ENCODE data around the gene GLI3. TPM values are rescaled to one million over a fixed set of nuclear protein-coding genes. Genes with fewer than 3 reads are reported as not detected.

GLI3 gene
- total RNA-seq, 2 experiments from 2014 or later, result not detected

DNA sequence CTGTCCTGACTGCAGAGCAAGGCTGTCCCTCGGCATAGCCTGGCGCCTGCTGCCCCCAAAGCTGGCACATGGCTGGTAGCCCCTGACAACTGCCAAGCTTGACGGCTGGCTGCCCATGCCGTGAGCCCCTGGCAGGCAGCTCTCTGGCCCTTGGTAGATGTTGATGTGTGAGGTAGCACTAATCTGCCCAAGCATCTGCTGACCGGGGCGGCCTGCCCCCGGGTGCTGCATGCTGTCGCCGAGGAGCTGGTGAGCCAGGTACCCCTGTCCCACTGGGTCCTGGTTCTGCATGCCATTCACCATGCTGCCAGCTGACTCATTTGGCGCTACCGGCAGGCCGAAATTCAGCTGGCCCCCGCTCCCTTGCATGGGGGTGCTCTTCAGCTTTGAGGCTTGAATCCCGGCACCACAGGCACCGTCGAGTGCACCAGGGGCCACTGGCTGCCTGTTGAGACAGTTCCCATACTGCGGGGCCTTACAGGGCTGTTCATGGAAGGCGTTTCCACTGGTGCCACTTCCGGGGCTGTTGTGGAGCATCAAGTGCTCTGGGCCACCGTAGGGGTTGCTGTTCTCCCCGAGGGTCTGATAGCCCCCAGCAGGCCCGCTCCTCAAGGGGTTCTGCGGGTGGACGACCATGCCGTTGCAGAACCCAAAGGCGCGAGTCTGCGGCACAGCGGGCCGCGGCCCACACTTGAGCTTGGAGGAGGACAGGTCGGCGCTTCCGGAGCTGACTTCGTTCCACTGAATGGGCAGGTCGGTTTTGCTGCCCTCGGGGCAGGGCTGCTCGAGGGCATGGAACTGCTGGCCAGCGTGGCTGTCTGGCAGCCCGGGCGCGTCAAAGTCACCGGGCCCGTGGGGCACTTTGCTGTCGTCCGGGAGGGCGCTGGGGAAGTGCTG is 271.9 kb downstream of the GLI3 start:
- Mint-ChIP-seq H3K9me3 (no peaks in the 10 kb centered on the region), H3K36me3 (ENCODE audit: low read depth) (no peaks in the 10 kb centered on the region), H3K4me3 (no peak overlapping the region), H3K4me1 (ENCODE audit: low read depth) (no peaks in the 10 kb centered on the region), H3K27me3 (peaks cover 3% of the 10 kb centered on the region), H3K27ac (no peak overlapping the region)
- POLR2A ChIA-PET, result no interaction called here
- no peak for ATAC-seq
- intact Hi-C loops (cut with micrococcal nuclease), result no loop called here
- no peak for DNase-seq
- TF ChIP-seq, protein P1, sequence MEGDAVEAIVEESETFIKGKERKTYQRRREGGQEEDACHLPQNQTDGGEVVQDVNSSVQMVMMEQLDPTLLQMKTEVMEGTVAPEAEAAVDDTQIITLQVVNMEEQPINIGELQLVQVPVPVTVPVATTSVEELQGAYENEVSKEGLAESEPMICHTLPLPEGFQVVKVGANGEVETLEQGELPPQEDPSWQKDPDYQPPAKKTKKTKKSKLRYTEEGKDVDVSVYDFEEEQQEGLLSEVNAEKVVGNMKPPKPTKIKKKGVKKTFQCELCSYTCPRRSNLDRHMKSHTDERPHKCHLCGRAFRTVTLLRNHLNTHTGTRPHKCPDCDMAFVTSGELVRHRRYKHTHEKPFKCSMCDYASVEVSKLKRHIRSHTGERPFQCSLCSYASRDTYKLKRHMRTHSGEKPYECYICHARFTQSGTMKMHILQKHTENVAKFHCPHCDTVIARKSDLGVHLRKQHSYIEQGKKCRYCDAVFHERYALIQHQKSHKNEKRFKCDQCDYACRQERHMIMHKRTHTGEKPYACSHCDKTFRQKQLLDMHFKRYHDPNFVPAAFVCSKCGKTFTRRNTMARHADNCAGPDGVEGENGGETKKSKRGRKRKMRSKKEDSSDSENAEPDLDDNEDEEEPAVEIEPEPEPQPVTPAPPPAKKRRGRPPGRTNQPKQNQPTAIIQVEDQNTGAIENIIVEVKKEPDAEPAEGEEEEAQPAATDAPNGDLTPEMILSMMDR (IDR thresholded peaks at IDR 0.05), result no peak
- CTCF ChIA-PET, result interaction anchor here (2.9 kb wide), 1 partner anchor 24 kb away, joined by 7 read pairs; no protein-coding TSS in a partner anchor

DNA sequence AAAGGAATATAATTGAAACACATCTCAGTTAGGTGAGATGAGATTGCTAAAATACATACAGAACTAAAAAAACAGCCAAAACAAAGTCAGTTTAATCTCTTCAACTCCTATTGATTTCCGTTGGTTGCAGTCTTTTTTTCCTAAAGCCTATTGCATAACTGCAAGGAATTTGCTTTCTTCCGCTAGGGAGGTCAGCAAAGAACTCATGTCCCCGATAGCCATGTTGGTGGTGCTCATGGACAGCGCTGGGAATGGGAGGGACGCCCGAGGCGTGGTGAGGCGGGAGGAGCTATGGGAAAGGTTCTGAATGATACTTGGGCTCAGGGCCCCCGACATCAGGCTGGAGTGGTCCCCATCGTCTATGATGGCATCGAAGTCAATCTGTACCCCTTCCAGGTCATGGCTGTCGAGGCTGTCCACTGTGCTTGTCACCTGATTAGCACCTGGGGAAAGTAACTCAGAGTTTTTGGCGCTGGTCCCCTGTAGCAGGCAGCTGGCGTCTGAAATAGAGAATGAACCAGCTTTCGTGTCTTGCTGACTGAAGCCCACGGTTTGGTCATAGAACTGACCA is 272.7 kb downstream of the GLI3 start:
- DNase-seq (no peak), ATAC-seq (no peak)
- no peak overlapping the region for H3K27ac Mint-ChIP-seq
- ChIA-PET CTCF (interaction anchor here (1.7 to 2.9 kb wide), 2 partner anchors 15 to 24 kb away, joined by 5 to 7 read pairs; no protein-coding TSS in a partner anchor), POLR2A (no interaction called here)
- H3K27me3 Mint-ChIP-seq, result peaks cover 5% of the 10 kb centered on the region
- no peak overlapping the region for H3K4me3 Mint-ChIP-seq
- intact Hi-C loops (cut with micrococcal nuclease), result no loop called here
- H3K4me1 Mint-ChIP-seq (ENCODE audit: low read depth), result no peaks in the 10 kb centered on the region
- H3K36me3 Mint-ChIP-seq (ENCODE audit: low read depth), result no peaks in the 10 kb centered on the region
- TF ChIP-seq, protein P1 (IDR thresholded peaks at IDR 0.05), result no peak
- H3K9me3 Mint-ChIP-seq, result no peaks in the 10 kb centered on the region

DNA sequence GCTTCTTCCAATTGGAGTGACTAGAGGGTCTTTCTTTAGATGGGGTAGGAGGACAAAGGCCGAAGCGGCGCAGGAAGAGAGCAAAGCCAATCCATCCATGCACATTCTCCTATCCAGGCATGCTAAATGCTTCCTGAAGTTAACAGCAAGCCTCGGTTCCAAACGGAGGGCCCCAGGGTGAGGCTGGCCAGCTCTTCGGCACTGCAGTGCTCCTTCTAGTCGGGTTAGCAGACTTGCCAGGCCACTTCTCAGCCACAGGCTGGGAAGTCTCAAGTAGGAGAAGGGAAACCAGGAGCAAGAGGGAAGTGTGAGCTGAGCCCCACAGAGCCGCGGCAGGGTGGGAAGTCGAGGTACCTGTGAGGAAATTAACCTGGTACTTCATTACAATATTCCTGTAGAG is 280.3 kb downstream of the GLI3 start:
- Mint-ChIP-seq H3K4me3 (no peak overlapping the region), H3K36me3 (ENCODE audit: low read depth) (no peaks in the 10 kb centered on the region), H3K9me3 (no peaks in the 10 kb centered on the region), H3K27ac (no peak overlapping the region), H3K4me1 (ENCODE audit: low read depth) (no peaks in the 10 kb centered on the region), H3K27me3 (peaks cover 30% of the 10 kb centered on the region)
- intact Hi-C loops (cut with micrococcal nuclease), result no loop called here
- ATAC-seq (no peak), DNase-seq (no peak)
- TF ChIP-seq, protein P1 (IDR thresholded peaks at IDR 0.05), result no peak
- ChIA-PET POLR2A (no interaction called here), CTCF (interaction anchor here (1.1 kb wide), 1 partner anchor 14 kb away, joined by 3 read pairs; no protein-coding TSS in a partner anchor)

DNA sequence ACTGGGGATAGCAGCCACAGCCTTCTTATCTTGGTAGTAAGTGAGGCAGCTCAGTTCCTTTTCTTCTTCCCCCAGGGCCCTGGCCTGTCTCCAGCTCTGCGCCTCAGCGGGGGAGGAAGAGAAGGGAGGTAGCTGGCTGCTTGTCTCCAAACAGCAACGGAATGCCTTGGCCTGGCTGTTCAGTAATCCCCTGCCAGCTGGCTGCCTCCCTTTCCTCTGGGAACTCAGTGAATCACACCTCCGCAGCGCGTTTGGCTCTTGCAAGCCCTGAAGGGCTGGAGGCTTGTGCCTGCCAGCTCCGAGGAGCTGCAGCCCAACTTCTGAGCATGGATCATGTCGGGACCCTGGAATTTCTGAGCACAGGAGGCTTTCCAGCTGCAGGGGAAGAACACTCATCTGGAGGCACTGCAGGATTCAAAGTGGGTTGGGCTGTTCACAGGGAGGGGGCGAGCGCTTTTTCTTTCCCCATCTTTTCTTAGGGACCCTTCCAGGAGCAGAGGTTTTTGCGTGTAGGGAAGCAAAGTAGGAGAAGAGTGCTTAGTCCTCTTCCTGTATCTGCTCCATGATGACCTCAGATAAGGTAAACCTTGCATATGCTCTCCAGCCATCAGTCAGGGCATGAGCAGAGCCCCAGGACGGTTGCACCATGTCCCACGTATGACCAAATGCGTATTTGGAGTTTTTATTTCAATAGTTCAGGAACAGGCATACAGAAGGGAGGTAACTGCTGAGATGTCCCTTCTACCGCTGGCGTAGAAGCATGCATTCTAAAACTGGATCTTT is 280.9 kb downstream of the GLI3 start:
- H3K9me3 Mint-ChIP-seq, result no peaks in the 10 kb centered on the region
- POLR2A ChIA-PET, result no interaction called here
- ATAC-seq, result no peak

More for the DNA sequence above, 280.9 kb downstream of the GLI3 start:
- DNase-seq, result no peak
- CTCF ChIA-PET, result interaction anchor here (1.1 to 1.8 kb wide), 2 partner anchors 13 to 16 kb away, joined by 3 to 14 read pairs; no protein-coding TSS in a partner anchor
- intact Hi-C loops (cut with micrococcal nuclease), result no loop called here
- Mint-ChIP-seq H3K4me1 (ENCODE audit: low read depth) (no peaks in the 10 kb centered on the region), H3K27me3 (peaks cover 30% of the 10 kb centered on the region), H3K36me3 (ENCODE audit: low read depth) (no peaks in the 10 kb centered on the region), H3K4me3 (no peak overlapping the region), H3K27ac (no peak overlapping the region)
- TF ChIP-seq, protein P1 (IDR thresholded peaks at IDR 0.05), result no peak

All from activated CD8-positive, alpha-beta T cell treated with anti-CD3 and anti-CD28 coated beads for 36 hours (primary cell).